Neural crest cell (in vitro differentiated cells): Measurements from ENCODE around the gene KIRREL2. TPM values are rescaled to one million over a fixed set of nuclear protein-coding genes. Genes with fewer than 3 reads are reported as not detected.

Experiments used
- DNase-seq: peaks from one replicate; pipeline ENCODE4 v3.0.0; 2021; ENCODE audit warnings: low read depth, mixed read lengths, low spot score
- H3K27ac Mint-ChIP-seq: one replicate; pipeline ENCODE4 v1.8.0; 2021; ENCODE audit warnings: mild to moderate bottlenecking, mixed read lengths; ENCODE audit not compliant: unreplicated experiment
- H3K27me3 Mint-ChIP-seq: 2 replicates; pipeline ENCODE4 v1.8.0; 2021; ENCODE audit warnings: low read depth, mild to moderate bottlenecking, mixed read lengths
- H3K36me3 Mint-ChIP-seq: 2 replicates; pipeline ENCODE4 v1.8.0; 2021; ENCODE audit warnings: low read depth, mild to moderate bottlenecking, mixed read lengths
- H3K4me1 Mint-ChIP-seq: 2 replicates; pipeline ENCODE4 v1.8.0; 2021; ENCODE audit warnings: mixed read lengths
- H3K4me3 Mint-ChIP-seq: one replicate; pipeline ENCODE4 v1.8.0; 2021; ENCODE audit warnings: mild to moderate bottlenecking, mixed read lengths
- H3K9me3 Mint-ChIP-seq: 2 replicates; pipeline ENCODE4 v1.8.0; 2021; ENCODE audit warnings: mixed read lengths
- CTCF ChIP-seq: fragments of 200-600 bp; sonication (generic); conservative IDR thresholded peaks from 2 replicates; pipeline ENCODE4 v1.5.0; 2021; ENCODE audit warnings: antibody characterized with exemption, mild to moderate bottlenecking
- total RNA-seq: library from RNA; stranded (reverse); gene quantifications from 2 replicates; pipeline ENCODE4 v1.2.1, GENCODE V29; 2021

Gene KIRREL2
- total RNA-seq, 1 donor from 2014 or later, result 4.5 TPM

GRCh38 chr19:35911173-35911572, 54.5 kb downstream of the KIRREL2 start:
- DNase-seq, result no peak
- H3K27me3 Mint-ChIP-seq, result peaks cover 16% of the 10 kb centered on the region
- no peaks in the 10 kb centered on the region for H3K36me3 Mint-ChIP-seq
- TF ChIP-seq CTCF, result no peak
- no peak overlapping the region for H3K27ac Mint-ChIP-seq
- H3K9me3 Mint-ChIP-seq, result no peaks in the 10 kb centered on the region
- no peaks in the 10 kb centered on the region for H3K4me1 Mint-ChIP-seq
- H3K4me3 Mint-ChIP-seq, result no peak overlapping the region

GRCh38 chr19:35911790-35912189, 55.1 kb downstream of the KIRREL2 start:
- H3K36me3 Mint-ChIP-seq, result no peaks in the 10 kb centered on the region
- DNase-seq, result no peak
- no peaks in the 10 kb centered on the region for H3K4me1 Mint-ChIP-seq
- no peaks in the 10 kb centered on the region for H3K9me3 Mint-ChIP-seq
- H3K27ac Mint-ChIP-seq, result no peak overlapping the region
- peaks cover 19% of the 10 kb centered on the region for H3K27me3 Mint-ChIP-seq
- H3K4me3 Mint-ChIP-seq, result no peak overlapping the region
- TF ChIP-seq CTCF, result no peak

GRCh38 chr19:35913589-35913988, 56.9 kb downstream of the KIRREL2 start:
- Mint-ChIP-seq H3K27ac (no peak overlapping the region), H3K27me3 (peaks cover 22% of the 10 kb centered on the region), H3K4me3 (no peak overlapping the region), H3K4me1 (no peaks in the 10 kb centered on the region), H3K9me3 (no peaks in the 10 kb centered on the region), H3K36me3 (no peaks in the 10 kb centered on the region)
- no peak for DNase-seq
- no peak for TF ChIP-seq CTCF

GRCh38 chr19:35915443-35915842, 58.7 kb downstream of the KIRREL2 start:
- no peak for DNase-seq
- H3K27ac Mint-ChIP-seq, result no peak overlapping the region
- TF ChIP-seq CTCF, result no peak
- no peaks in the 10 kb centered on the region for H3K36me3 Mint-ChIP-seq
- H3K4me3 Mint-ChIP-seq, result no peak overlapping the region
- H3K9me3 Mint-ChIP-seq, result no peaks in the 10 kb centered on the region
- no peaks in the 10 kb centered on the region for H3K4me1 Mint-ChIP-seq
- H3K27me3 Mint-ChIP-seq, result peaks cover 19% of the 10 kb centered on the region

Other genes starting within 250 kb of the KIRREL2 start
- gene HAUS5, start 244.2 kb upstream of the KIRREL2 start, total RNA-seq, result 52.8 and 55.9 TPM in 2 replicates
- gene RBM42, start 227.9 kb upstream of the KIRREL2 start, total RNA-seq, result 88.1 and 96.8 TPM in 2 replicates
- gene ETV2, start 215.2 kb upstream of the KIRREL2 start, total RNA-seq, result 1.7 and 1.8 TPM in 2 replicates
- gene COX6B1, start 208.6 kb upstream of the KIRREL2 start, total RNA-seq, result 329 and 339 TPM in 2 replicates
- not detected in 2 replicates for gene UPK1A, start 190.4 kb upstream of the KIRREL2 start, total RNA-seq
- gene ZBTB32, start 152.4 kb upstream of the KIRREL2 start, total RNA-seq, result not detected in 2 replicates
- gene KMT2B, start 138.9 kb upstream of the KIRREL2 start, total RNA-seq, result 60.1 and 64.2 TPM in 2 replicates
- 4.2 and 6.3 TPM in 2 replicates for gene IGFLR1, start 114.5 kb upstream of the KIRREL2 start, total RNA-seq
- gene U2AF1L4, start 111.5 kb upstream of the KIRREL2 start, total RNA-seq, result 19.4 and 21.6 TPM in 2 replicates
- 67.3 and 69.2 TPM in 2 replicates for gene PSENEN, start 111.3 kb upstream of the KIRREL2 start, total RNA-seq
- gene LIN37, start 108.3 kb upstream of the KIRREL2 start, total RNA-seq, result 7.5 and 12.5 TPM in 2 replicates
- 0.37 and 0.64 TPM in 2 replicates for gene HSPB6, start 99.9 kb upstream of the KIRREL2 start, total RNA-seq
- 63.4 and 64.0 TPM in 2 replicates for gene PROSER3, start 98.7 kb upstream of the KIRREL2 start, total RNA-seq
- 109 and 110 TPM in 2 replicates for gene ARHGAP33, start 81.3 kb upstream of the KIRREL2 start, total RNA-seq
- gene PRODH2, start 44.1 kb upstream of the KIRREL2 start, total RNA-seq, result not detected in 2 replicates
- not detected in 2 replicates for gene NPHS1, start 4.4 kb upstream of the KIRREL2 start, total RNA-seq
- gene APLP1, start 11.7 kb downstream of the KIRREL2 start, total RNA-seq, result 140 and 143 TPM in 2 replicates
- gene NFKBID, start 43.6 kb downstream of the KIRREL2 start, total RNA-seq, result 6.4 and 8.0 TPM in 2 replicates
- gene HCST, start 45.6 kb downstream of the KIRREL2 start, total RNA-seq, result not detected in 2 replicates
- not detected in 2 replicates for gene TYROBP, start 51.4 kb downstream of the KIRREL2 start, total RNA-seq
- gene LRFN3, start 79.5 kb downstream of the KIRREL2 start, total RNA-seq, result 33.9 and 36.0 TPM in 2 replicates
- gene SDHAF1, start 138.3 kb downstream of the KIRREL2 start, total RNA-seq, result 16.8 and 17.5 TPM in 2 replicates
- 0.30 and 0.54 TPM in 2 replicates for gene SYNE4, start 151.9 kb downstream of the KIRREL2 start, total RNA-seq
- 21.7 and 23.7 TPM in 2 replicates for gene ALKBH6, start 157.3 kb downstream of the KIRREL2 start, total RNA-seq
- gene CLIP3, start 176.0 kb downstream of the KIRREL2 start, total RNA-seq, result 33.1 and 37.6 TPM in 2 replicates
- 9.4 and 9.8 TPM in 2 replicates for gene THAP8, start 197.4 kb downstream of the KIRREL2 start, total RNA-seq
- 34.2 and 35.3 TPM in 2 replicates for gene WDR62, start 198.0 kb downstream of the KIRREL2 start, total RNA-seq